ENCODE data around the gene OPRM1.
A peak's percentile ranks its signal among the peaks of the same experiment; 100 is the strongest.

Gene OPRM1

DNA sequence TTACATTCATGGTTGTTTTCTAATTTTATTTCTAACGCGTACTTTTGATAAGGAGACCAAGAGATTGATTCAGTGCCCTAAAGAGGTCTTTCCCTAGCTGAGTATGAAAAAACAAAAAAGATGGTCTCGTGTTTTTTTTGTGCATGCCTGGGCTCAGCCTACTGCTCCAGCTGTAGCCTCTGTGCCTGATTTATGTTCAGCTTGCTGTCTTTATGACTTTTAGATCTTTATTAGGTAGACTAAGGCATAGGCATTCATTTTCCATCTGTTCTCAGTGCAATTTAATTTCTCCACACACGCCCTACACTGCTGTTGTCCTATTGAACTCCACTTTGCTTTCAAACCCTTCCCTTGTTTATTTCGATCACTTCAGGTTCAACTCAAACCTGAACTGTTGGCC is 56.5 kb downstream of the OPRM1 start:
- ChIA-PET POLR2A (ENCODE audit: low non-redundant PET) (no interaction called here), CTCF (interaction anchor here (0.6 kb wide), 1 partner anchor 628 kb away, joined by 4 read pairs; no protein-coding TSS in a partner anchor)
- TF ChIP-seq, protein P1, sequence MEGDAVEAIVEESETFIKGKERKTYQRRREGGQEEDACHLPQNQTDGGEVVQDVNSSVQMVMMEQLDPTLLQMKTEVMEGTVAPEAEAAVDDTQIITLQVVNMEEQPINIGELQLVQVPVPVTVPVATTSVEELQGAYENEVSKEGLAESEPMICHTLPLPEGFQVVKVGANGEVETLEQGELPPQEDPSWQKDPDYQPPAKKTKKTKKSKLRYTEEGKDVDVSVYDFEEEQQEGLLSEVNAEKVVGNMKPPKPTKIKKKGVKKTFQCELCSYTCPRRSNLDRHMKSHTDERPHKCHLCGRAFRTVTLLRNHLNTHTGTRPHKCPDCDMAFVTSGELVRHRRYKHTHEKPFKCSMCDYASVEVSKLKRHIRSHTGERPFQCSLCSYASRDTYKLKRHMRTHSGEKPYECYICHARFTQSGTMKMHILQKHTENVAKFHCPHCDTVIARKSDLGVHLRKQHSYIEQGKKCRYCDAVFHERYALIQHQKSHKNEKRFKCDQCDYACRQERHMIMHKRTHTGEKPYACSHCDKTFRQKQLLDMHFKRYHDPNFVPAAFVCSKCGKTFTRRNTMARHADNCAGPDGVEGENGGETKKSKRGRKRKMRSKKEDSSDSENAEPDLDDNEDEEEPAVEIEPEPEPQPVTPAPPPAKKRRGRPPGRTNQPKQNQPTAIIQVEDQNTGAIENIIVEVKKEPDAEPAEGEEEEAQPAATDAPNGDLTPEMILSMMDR (conservative IDR thresholded peaks at IDR 0.05; ENCODE audit: low read depth): no peak
- no peak overlapping the region for H3K27ac ChIP-seq
- no peak for DNase-seq (ENCODE audit: low spot score)

DNA sequence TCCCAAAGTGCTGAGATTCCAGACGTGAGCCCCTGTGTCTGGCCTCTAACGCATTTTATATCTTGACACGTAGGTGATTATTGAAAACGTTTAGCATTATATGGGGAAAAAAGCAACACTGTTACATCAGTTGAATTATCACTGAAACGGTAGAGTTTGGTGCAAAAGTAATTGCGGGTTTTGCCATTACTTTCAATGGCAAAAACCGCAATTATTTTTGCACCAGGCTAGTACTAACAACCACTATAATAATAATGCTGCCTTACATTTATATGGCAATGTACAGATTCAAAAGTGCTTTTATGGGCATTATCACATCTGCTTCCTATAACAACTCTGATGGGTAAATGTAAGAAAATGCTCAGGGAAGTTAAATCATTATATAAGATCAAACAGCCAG is 57.3 kb downstream of the OPRM1 start:
- DNase-seq (ENCODE audit: low spot score): no peak
- ChIA-PET POLR2A (ENCODE audit: low non-redundant PET) (no interaction called here), CTCF (no interaction called here)
- TF ChIP-seq, protein P1 (conservative IDR thresholded peaks at IDR 0.05; ENCODE audit: low read depth): no peak
- no peak overlapping the region for H3K27ac ChIP-seq

DNA sequence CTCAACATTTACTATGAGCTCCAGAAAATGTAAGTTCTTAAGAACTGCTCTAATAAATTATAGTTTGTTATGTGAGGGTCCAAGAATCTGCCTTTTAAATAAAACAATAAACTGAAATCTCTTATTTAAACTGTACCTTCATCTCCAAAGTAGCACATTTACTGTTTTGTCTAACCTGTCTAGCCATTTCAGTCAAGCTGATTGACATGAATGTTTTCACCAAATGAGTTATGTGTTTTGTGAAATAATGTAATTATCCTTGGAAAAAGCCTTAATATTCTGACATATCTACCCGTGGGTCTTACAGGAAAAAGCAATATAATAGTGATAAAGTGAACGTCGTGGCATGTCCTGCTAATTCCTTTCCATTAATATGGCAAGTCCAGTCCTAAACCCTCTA is 57.8 kb downstream of the OPRM1 start:
- CTCF ChIA-PET: no interaction called here
- no peak overlapping the region for H3K27ac ChIP-seq
- TF ChIP-seq, protein P1 (conservative IDR thresholded peaks at IDR 0.05; ENCODE audit: low read depth): no peak
- DNase-seq (ENCODE audit: low spot score): no peak
- POLR2A ChIA-PET (ENCODE audit: low non-redundant PET): no interaction called here

- POLR2A ChIA-PET (ENCODE audit: low non-redundant PET): no interaction called here
- TF ChIP-seq, protein P1 (conservative IDR thresholded peaks at IDR 0.05; ENCODE audit: low read depth): no peak
- CTCF ChIA-PET: interaction anchor here (0.7 kb wide), 1 partner anchor 9 kb away, joined by 5 read pairs; no protein-coding TSS in a partner anchor
- H3K27ac ChIP-seq: no peak overlapping the region
- DNase-seq (ENCODE audit: low spot score): no peak
Observed at GRCh38 chr6:154099211-154099610, 60.2 kb downstream of the OPRM1 start.

DNA sequence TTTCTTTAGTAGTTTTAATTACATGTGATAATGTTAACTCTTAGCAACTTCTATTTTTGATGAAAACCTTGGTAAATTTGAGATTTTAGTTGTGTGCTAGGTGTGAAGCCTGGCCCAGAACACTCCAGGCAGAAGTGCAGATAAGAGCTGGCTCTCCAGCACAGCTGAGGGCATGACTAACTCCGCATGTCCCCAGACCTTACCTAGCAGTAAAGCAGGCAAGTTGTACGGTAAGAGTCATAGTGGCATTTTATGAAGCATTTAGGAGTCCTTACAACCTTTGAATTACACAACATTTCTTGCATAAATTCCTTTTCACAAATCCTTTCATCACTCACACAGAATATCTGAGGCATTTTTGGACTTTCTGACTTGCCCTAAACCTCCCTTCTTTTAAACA is 67.2 kb downstream of the OPRM1 start:
- POLR2A ChIA-PET (ENCODE audit: low non-redundant PET): no interaction called here
- no peak overlapping the region for H3K27ac ChIP-seq
- no peak for DNase-seq (ENCODE audit: low spot score)
- CTCF ChIA-PET: no interaction called here
- TF ChIP-seq, protein P1 (conservative IDR thresholded peaks at IDR 0.05; ENCODE audit: low read depth): no peak

DNA sequence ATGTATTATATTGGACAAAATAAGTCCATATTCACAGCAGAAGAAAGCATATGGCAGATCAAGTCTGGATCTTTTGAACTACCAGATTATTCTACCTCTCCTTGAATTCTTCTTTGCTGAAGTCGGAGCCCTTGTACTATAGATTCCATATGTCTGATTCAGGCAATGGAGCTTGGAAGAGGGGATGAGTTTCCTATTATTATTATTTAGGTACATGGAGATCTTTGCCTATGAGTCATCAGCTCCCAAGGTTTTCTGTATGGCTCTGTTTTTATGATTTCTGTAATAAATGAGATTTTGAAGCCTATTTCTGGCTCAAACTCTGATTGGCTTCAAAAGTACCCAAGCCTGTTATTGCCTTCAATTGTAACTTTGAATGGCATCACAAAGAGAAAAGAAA is 72.0 kb downstream of the OPRM1 start:
- peak; percentile 61 for DNase-seq (ENCODE audit: low spot score)
- POLR2A ChIA-PET (ENCODE audit: low non-redundant PET): no interaction called here
- CTCF ChIA-PET: no interaction called here
- TF ChIP-seq, protein P1 (conservative IDR thresholded peaks at IDR 0.05; ENCODE audit: low read depth): no peak
- H3K27ac ChIP-seq: no peak overlapping the region
